ENCODE measurements around the gene SYCP2L. TPM values are rescaled to one million over a fixed set of nuclear protein-coding genes. Genes with fewer than 3 reads are reported as not detected.

Gene SYCP2L
- polyA plus RNA-seq, 1 of the 3 experiments (the other 2 are of a cell fraction): 0.82 TPM

- no peak for DNase-seq
- Histone ChIP-seq H3K9me2 (no peaks in the 10 kb centered on the region), H3K4me1 (ENCODE audit: control insufficient read depth in 1 of 2, insufficient read depth in 2 of 2, low read depth in 1 of 2, low read length in 1 of 2) (peaks cover 0 to 2% of the 10 kb centered on the region in 2 experiments; a peak in 2 of 4 replicates), H3K4me3 (ENCODE audit: low read depth in 2 of 2, low read length in 1 of 2) (no peak overlapping the region), H3K79me2 (ENCODE audit: insufficient read depth) (no peaks in the 10 kb centered on the region), H4K20me1 (ENCODE audit: insufficient read depth) (no peaks in the 10 kb centered on the region), H3K9ac (no peak overlapping the region), H3K4me2 (no peak overlapping the region), H3K27me3 (ENCODE audit: insufficient read depth) (no peaks in the 10 kb centered on the region), H3K27ac (ENCODE audit: low read depth in 2 of 2, low read length in 1 of 2) (no peak overlapping the region), H3K36me3 (replicated peaks in 1 of 2; ENCODE audit: control insufficient read depth in 1 of 2, insufficient read depth in 2 of 2, low read length in 1 of 2) (no peaks in the 10 kb centered on the region), H3F3A (replicated peaks; ENCODE audit: insufficient read depth) (no peaks in the 10 kb centered on the region), H2AFZ (ENCODE audit: low read depth) (no peak overlapping the region), H3K9me3 (no peaks in the 10 kb centered on the region)
- 82% methylated on average over 2 of the region's 2 CpGs for WGBS (ENCODE audit: low lambda C conversion rate)
- TF ChIP-seq GATA2 (CRISPR knock-in tag; IDR thresholded peaks at IDR 0.05): no peak
- no peak for TF ChIP-seq RAD21 (IDR thresholded peaks at IDR 0.05; ENCODE audit: low read length)
- TF ChIP-seq SMC3 (IDR thresholded peaks at IDR 0.05; ENCODE audit: low read depth, low read length): no peak
- no peak for TF ChIP-seq JUND (IDR thresholded peaks at IDR 0.05)
- TF ChIP-seq MXI1 (IDR thresholded peaks at IDR 0.05; ENCODE audit: low read depth, low read length): no peak
- TF ChIP-seq SIN3A (IDR thresholded peaks at IDR 0.05; ENCODE audit: borderline replicate concordance, low read depth, low read length): no peak
- no peak for TF ChIP-seq TEAD4 (IDR thresholded peaks at IDR 0.05; ENCODE audit: borderline replicate concordance, insufficient read depth)
- TF ChIP-seq IRF3 (IDR thresholded peaks at IDR 0.05; ENCODE audit: low read depth, low read length): no peak
- TF ChIP-seq ELF1 (IDR thresholded peaks at IDR 0.05): no peak
- no peak for TF ChIP-seq MEF2A (IDR thresholded peaks at IDR 0.05; ENCODE audit: borderline replicate concordance, low read depth)
- no peak for TF ChIP-seq EP300 (IDR thresholded peaks at IDR 0.05; ENCODE audit: borderline replicate concordance in 1 of 2, low read depth in 1 of 2, low read length in 1 of 2)
- TF ChIP-seq YY1 (IDR thresholded peaks at IDR 0.05; ENCODE audit: low read depth): no peak
- TF ChIP-seq TCF12 (IDR thresholded peaks at IDR 0.05): no peak
- TF ChIP-seq MAX (IDR thresholded peaks at IDR 0.05; ENCODE audit: low read depth): no peak
- TF ChIP-seq FOXJ3 (CRISPR knock-in tag; IDR thresholded peaks at IDR 0.05): no peak
- TF ChIP-seq TAF1 (IDR thresholded peaks at IDR 0.05; ENCODE audit: borderline replicate concordance, low read depth, low read length): no peak
- CTCF ChIA-PET: interaction anchor here (0.7 to 1.4 kb wide), 3 partner anchors 25 to 51 kb away, joined by 3 read pairs; partner anchors contain the start of gene ELOVL2
- POLR2A ChIA-PET: no interaction called here
Observed at GRCh38 chr6:11018225-11018624, 131.4 kb downstream of the SYCP2L start.

GRCh38 chr6:11021003-11021402 lies 134.2 kb downstream of the SYCP2L start:
- H3K4me3 ChIP-seq (ENCODE audit: low read depth in 2 of 2, low read length in 1 of 2): no peak overlapping the region
- no peaks in the 10 kb centered on the region for H3K9me2 ChIP-seq
- H3K27me3 ChIP-seq (ENCODE audit: insufficient read depth): no peaks in the 10 kb centered on the region
- no peaks in the 10 kb centered on the region; the same call in 1 of the 2 replicates for H3K9me3 ChIP-seq
- H3K4me2 ChIP-seq: no peak overlapping the region
- ChIA-PET POLR2A (no interaction called here), CTCF (interaction anchor here (1.1 to 1.8 kb wide), 5 partner anchors 15 to 49 kb away, joined by 3 to 5 read pairs (median 3); no protein-coding TSS in a partner anchor)
- DNase-seq: no peak
- WGBS (ENCODE audit: low lambda C conversion rate): 87% methylated on average over 2 of the region's 2 CpGs
- no peak overlapping the region for H3K27ac ChIP-seq (ENCODE audit: low read depth in 2 of 2, low read length in 1 of 2)
- H3K36me3 ChIP-seq (replicated peaks in 1 of 2; ENCODE audit: control insufficient read depth in 1 of 2, insufficient read depth in 2 of 2, low read length in 1 of 2): no peaks in the 10 kb centered on the region
- TF ChIP-seq GABPA (IDR thresholded peaks at IDR 0.05; ENCODE audit: low read depth) (no peak), MAX (IDR thresholded peaks at IDR 0.05; ENCODE audit: low read depth) (no peak), USF1 (IDR thresholded peaks at IDR 0.05; ENCODE audit: borderline replicate concordance, low read depth) (no peak), FOXJ3 (CRISPR knock-in tag; IDR thresholded peaks at IDR 0.05) (no peak), SIN3A (IDR thresholded peaks at IDR 0.05; ENCODE audit: borderline replicate concordance, low read depth, low read length) (no peak)
- H3K9ac ChIP-seq: no peak overlapping the region
- H3K79me2 ChIP-seq (ENCODE audit: insufficient read depth): no peaks in the 10 kb centered on the region
- H3F3A ChIP-seq (replicated peaks; ENCODE audit: insufficient read depth): no peaks in the 10 kb centered on the region
- H3K4me1 ChIP-seq (ENCODE audit: control insufficient read depth in 1 of 2, insufficient read depth in 2 of 2, low read depth in 1 of 2, low read length in 1 of 2): peaks cover 0 to 2% of the 10 kb centered on the region in 2 experiments; a peak in 2 of 4 replicates
- H2AFZ ChIP-seq (ENCODE audit: low read depth): no peak overlapping the region
- no peaks in the 10 kb centered on the region for H4K20me1 ChIP-seq (ENCODE audit: insufficient read depth)

Data from SK-N-SH (cell line).